OCI-LY3 (cell line): ENCODE results near the gene TTC28.
"Not testable (repeated sequence)": the region's sequence is repeated elsewhere in the genome, so short reads cannot be mapped to it uniquely, and the experiment has no call there.

ENCODE experiments used
- H2AFZ ChIP-seq: fragments of 200-600, 300-600 bp; shearing (Covaris generic); 2 replicates; pipeline ENCODE4 v1.6.0; 2014; ENCODE audit warnings: antibody characterized with exemption, low read depth, low read length
- H3K27ac ChIP-seq: fragments of 200-600, 300-600 bp; sonication (generic); 2 replicates; pipeline ENCODE4 v1.5.1; 2014; ENCODE audit warnings: mild to moderate bottlenecking, low read length, moderate library complexity, mixed read lengths
- H3K27me3 ChIP-seq: fragments of 200-600, 300-600 bp; sonication (generic); 2 replicates; pipeline ENCODE4 v1.6.1; 2014; ENCODE audit warnings: low read depth, low read length, mixed read lengths
- H3K36me3 ChIP-seq: fragments of 200-600, 300-600 bp; sonication (generic); replicated peaks from 2 replicates; pipeline ENCODE3; 2014; ENCODE audit warnings: low read depth, low read length, mixed read lengths
- H3K4me1 ChIP-seq: fragments of 300-600, 200-600 bp; sonication (generic); 2 replicates; pipeline ENCODE4 v1.6.1; 2014; ENCODE audit warnings: low read length, mixed read lengths
- H3K4me2 ChIP-seq: fragments of 200-600, 300-600 bp; sonication (generic); 2 replicates; pipeline ENCODE4 v1.6.1; 2014; ENCODE audit warnings: low read length, mixed read lengths
- H3K4me3 ChIP-seq: fragments of 300-600, 200-600 bp; sonication (generic); 2 replicates; pipeline ENCODE4 v1.5.1; 2014; ENCODE audit warnings: antibody characterized with exemption, mild to moderate bottlenecking, low read length, moderate library complexity
- H3K79me2 ChIP-seq: fragments of 300-600, 200-600 bp; shearing (Covaris generic); 2 replicates; pipeline ENCODE4 v1.6.1; 2014; ENCODE audit warnings: mild to moderate bottlenecking, low read length, mixed read lengths
- H3K9ac ChIP-seq: fragments of 300-600, 200-600 bp; shearing (Covaris generic); 2 replicates; pipeline ENCODE4 v1.6.0; 2014; ENCODE audit warnings: mild to moderate bottlenecking, low read length, moderate library complexity
- H3K9me3 ChIP-seq: fragments of 200-600, 300-600 bp; shearing (Covaris generic); 2 replicates; pipeline ENCODE4 v1.6.1; 2014; ENCODE audit warnings: low read length, mixed read lengths; ENCODE audit not compliant: insufficient read depth
- H4K20me1 ChIP-seq: fragments of 200-600, 300-600 bp; sonication (generic); 2 replicates; pipeline ENCODE4 v1.6.1; 2016; ENCODE audit warnings: low read length, mixed read lengths; ENCODE audit not compliant: insufficient read depth
- CTCF ChIP-seq: fragments of 200-600, 300-600 bp; sonication (generic); IDR thresholded peaks from 2 replicates; pipeline ENCODE4 v1.5.1; 2014; ENCODE audit warnings: antibody characterized with exemption, low read length, low read depth
- EZH2phosphoT487 ChIP-seq: fragments of 200-600 bp; shearing (Covaris generic); IDR thresholded peaks from 2 replicates; pipeline ENCODE4 v1.6.1; 2018; ENCODE audit warnings: antibody characterized with exemption, mixed run types, low read depth

The TTC28 gene

GRCh38 chr22:28172892-28173670 lies 506.6 kb downstream of the TTC28 start:
- Histone ChIP-seq H3K36me3 (no peaks in the 10 kb centered on the region), H3K79me2 (no peaks in the 10 kb centered on the region), H2AFZ (no peak overlapping the region), H3K4me3 (no peak overlapping the region), H3K27ac (no peak overlapping the region), H4K20me1 (no peaks in the 10 kb centered on the region), H3K27me3 (no peaks in the 10 kb centered on the region), H3K4me2 (no peak overlapping the region), H3K9me3 (no peaks in the 10 kb centered on the region), H3K4me1 (0 out of 2 replicates have a peak, but pooled peaks cover 5% of the 10 kb centered on the region), H3K9ac (no peak overlapping the region)
- no peak for TF ChIP-seq EZH2phosphoT487
- TF ChIP-seq CTCF, result no peak

- H3K27ac ChIP-seq, result no peak overlapping the region
These were observed 507.9 kb downstream of the TTC28 start for GRCh38 chr22:28171712-28172111.

GRCh38 chr22:28171115-28171514 lies 508.5 kb downstream of the TTC28 start:
- TF ChIP-seq EZH2phosphoT487 (no peak), CTCF (no peak)
- no peaks in the 10 kb centered on the region for H3K36me3 ChIP-seq
- H3K9me3 ChIP-seq, result no peaks in the 10 kb centered on the region
- H3K9ac ChIP-seq, result no peak overlapping the region
- no peaks in the 10 kb centered on the region for H3K79me2 ChIP-seq
- no peaks in the 10 kb centered on the region for H4K20me1 ChIP-seq
- H3K27me3 ChIP-seq, result no peaks in the 10 kb centered on the region
- H3K4me1 ChIP-seq, result 0 out of 2 replicates have a peak, but pooled peaks cover 5% of the 10 kb centered on the region
- no peak overlapping the region for H3K4me2 ChIP-seq
- no peak overlapping the region for H3K4me3 ChIP-seq
- H3K27ac ChIP-seq, result no peak overlapping the region
- H2AFZ ChIP-seq, result no peak overlapping the region

More at GRCh38 chr22:28171712-28172111, 507.9 kb downstream of the TTC28 start:
- Histone ChIP-seq H3K27me3 (no peaks in the 10 kb centered on the region), H4K20me1 (no peaks in the 10 kb centered on the region), H3K79me2 (no peaks in the 10 kb centered on the region), H3K9me3 (no peaks in the 10 kb centered on the region), H3K9ac (no peak overlapping the region), H3K36me3 (no peaks in the 10 kb centered on the region), H3K4me1 (0 out of 2 replicates have a peak, but pooled peaks cover 5% of the 10 kb centered on the region), H2AFZ (no peak overlapping the region), H3K4me3 (no peak overlapping the region), H3K4me2 (no peak overlapping the region)
- TF ChIP-seq EZH2phosphoT487 (no peak), CTCF (no peak)

- H3K79me2 ChIP-seq, H3K9me3 ChIP-seq, H3K27me3 ChIP-seq, H3K36me3 ChIP-seq, H2AFZ ChIP-seq, H3K4me1 ChIP-seq, H3K4me3 ChIP-seq, H3K27ac ChIP-seq, H3K4me2 ChIP-seq, H4K20me1 ChIP-seq, H3K9ac ChIP-seq: not testable (repeated sequence)
These were observed 510.3 kb downstream of the TTC28 start for GRCh38 chr22:28169314-28169713.
